Liver (tissue), 9 donors: ENCODE data around the gene SYCP2L. TPM values are rescaled to one million over a fixed set of nuclear protein-coding genes. Genes with fewer than 3 reads are reported as not detected.

Source experiments
- DNase-seq: peaks from one replicate; pipeline ENCODE4 v3.0.0-alpha.2; 2017; ENCODE audit warnings: low spot score
- H3K27ac ChIP-seq, 2 donors: one replicate each; pipeline ENCODE4 v1.7.0; 2013; ENCODE audit warnings: inconsistent platforms in 2 of 2, low read length in 2 of 2, control low read depth in 1 of 2, low read depth in 1 of 2, mild to moderate bottlenecking in 1 of 2
- H3K27me3 ChIP-seq, 4 donors: one replicate each; pipeline versions ENCODE4 v1.6.1 to v1.7.0; 2013; ENCODE audit warnings: low read length in 3 of 4, inconsistent platforms in 1 of 4, mild to moderate bottlenecking in 1 of 4, moderate library complexity in 1 of 4; ENCODE audit not compliant: control insufficient read depth in 4 of 4, insufficient read depth in 4 of 4
- H3K36me3 ChIP-seq, 4 donors: one replicate each; pipeline versions ENCODE4 v1.6.1 to v1.7.0; 2013; ENCODE audit warnings: low read length in 3 of 4, mild to moderate bottlenecking in 3 of 4, low read depth in 1 of 4, moderate library complexity in 1 of 4; ENCODE audit not compliant: control insufficient read depth in 4 of 4, insufficient read depth in 3 of 4
- H3K4me1 ChIP-seq, 4 donors: one replicate each; pipeline versions ENCODE4 v1.6.1 to v1.7.0; 2013; ENCODE audit warnings: low read length in 3 of 4, mild to moderate bottlenecking in 3 of 4, moderate library complexity in 1 of 4; ENCODE audit not compliant: control insufficient read depth in 4 of 4, insufficient read depth in 4 of 4
- H3K4me3 ChIP-seq, 3 donors: one replicate each; pipeline versions ENCODE4 v1.6.1 to v1.7.0; 2013; ENCODE audit warnings: low read length in 3 of 3, control low read depth in 1 of 3, low read depth in 1 of 3, mild to moderate bottlenecking in 1 of 3
- H3K9ac ChIP-seq, 2 donors: one replicate each; pipeline ENCODE4 v1.7.0; 2013; ENCODE audit warnings: low read length in 2 of 2, mild to moderate bottlenecking in 2 of 2, moderate library complexity in 2 of 2, control low read depth in 1 of 2, low read depth in 1 of 2
- H3K9me3 ChIP-seq, 4 donors: one replicate each; pipeline versions ENCODE4 v1.6.1 to v1.7.0; 2013; ENCODE audit warnings: low read length in 3 of 4; ENCODE audit not compliant: control insufficient read depth in 4 of 4
- ATF3 ChIP-seq: IDR thresholded peaks from 2 replicates; pipeline ENCODE4 v1.6.1; 2016; ENCODE audit warnings: antibody characterized with exemption
- CTCF ChIP-seq: fragments of 150-350 bp; IDR thresholded peaks from 2 replicates; pipeline ENCODE4 v1.5.1; 2017; ENCODE audit warnings: improper control_type of control experiment, low read depth, low read length; ENCODE audit not compliant: missing input control
- EGR1 ChIP-seq, 2 donors: IDR thresholded peaks; 2 replicates each; pipeline ENCODE4 v1.6.1; 2016 to 2018; ENCODE audit warnings: antibody characterized with exemption in 2 of 2, low read depth in 2 of 2
- FOXA1 ChIP-seq: IDR thresholded peaks from 2 replicates; pipeline ENCODE4 v1.6.1; 2016; ENCODE audit warnings: antibody characterized with exemption
- FOXA2 ChIP-seq: IDR thresholded peaks from 2 replicates; pipeline ENCODE4 v1.6.1; 2016; ENCODE audit warnings: antibody characterized with exemption
- GABPA ChIP-seq, 2 donors: IDR thresholded peaks in 1 of 2; conservative IDR thresholded peaks in 1 of 2; 2 replicates each; pipeline ENCODE4 v1.6.1; 2016; ENCODE audit warnings: antibody characterized with exemption in 2 of 2, mild to moderate bottlenecking in 1 of 2, moderate library complexity in 1 of 2
- HNF4A ChIP-seq, 2 donors: conservative IDR thresholded peaks; 2 replicates each; pipeline ENCODE4 v1.6.1; 2016; ENCODE audit warnings: antibody characterized with exemption in 2 of 2, mild to moderate bottlenecking in 2 of 2
- HNF4G ChIP-seq: IDR thresholded peaks from 2 replicates; pipeline ENCODE4 v1.6.1; 2016; ENCODE audit warnings: antibody characterized with exemption
- JUND ChIP-seq, 2 donors: IDR thresholded peaks; 2 replicates each; pipeline ENCODE4 v1.6.1; 2016; ENCODE audit warnings: antibody characterized with exemption in 2 of 2
- MAX ChIP-seq: IDR thresholded peaks from 2 replicates; pipeline ENCODE4 v1.6.1; 2016; ENCODE audit warnings: antibody characterized with exemption
- NR2F2 ChIP-seq: IDR thresholded peaks from 2 replicates; pipeline ENCODE4 v1.6.1; 2016; ENCODE audit warnings: antibody characterized with exemption
- RAD21 ChIP-seq, 2 donors: IDR thresholded peaks; 2 replicates each; pipeline ENCODE4 v1.6.1; 2016; ENCODE audit warnings: antibody characterized with exemption in 2 of 2, mild to moderate bottlenecking in 2 of 2
- REST ChIP-seq: IDR thresholded peaks from 2 replicates; pipeline ENCODE4 v1.6.1; 2016; ENCODE audit warnings: antibody characterized with exemption, mild to moderate bottlenecking
- RXRA ChIP-seq, 2 donors: IDR thresholded peaks; 2 replicates each; pipeline ENCODE4 v1.6.1; 2017 to 2018; ENCODE audit warnings: antibody characterized with exemption in 2 of 2, mild to moderate bottlenecking in 1 of 2
- SP1 ChIP-seq: IDR thresholded peaks from 2 replicates; pipeline ENCODE4 v1.6.1; 2018; ENCODE audit warnings: antibody characterized with exemption, mild to moderate bottlenecking
- TAF1 ChIP-seq: conservative IDR thresholded peaks from 2 replicates; pipeline ENCODE4 v1.6.1; 2016; ENCODE audit warnings: antibody characterized with exemption, mild to moderate bottlenecking
- YY1 ChIP-seq: IDR thresholded peaks from 2 replicates; pipeline ENCODE4 v1.6.1; 2016; ENCODE audit warnings: antibody characterized with exemption, mild to moderate bottlenecking
- ZBTB33 ChIP-seq: IDR thresholded peaks from 2 replicates; pipeline ENCODE4 v1.6.1; 2016; ENCODE audit warnings: antibody characterized with exemption
- WGBS: extraction: QIAGEN DNeasy Blood & Tissue Kit; methylation state at CpG from one replicate; pipeline ENCODE4 v1.1.7; 2013; 5-methylcytosine and 5-hydroxymethylcytosine counted together
- polyA plus RNA-seq, 2 donors: library from polyadenylated mRNA; stranded (reverse) in 1 of 2; unstranded in 1 of 2; fragments of 200-250 nt in 1 of 2; fragments of >200 nt in 1 of 2; fragmentation: Nextera tagmentation in 1 of 2; extraction: Ambion mirVana in 1 of 2; gene quantifications; one replicate each; pipeline versions ENCODE4 v1.2.1 to v1.2.3, GENCODE V29; 2013 to 2015
- total RNA-seq, 2 donors: library from RNA; depleted of rRNA; stranded (reverse); fragments of >200 nt; gene quantifications; one replicate each; pipeline ENCODE4 v1.2.3, GENCODE V29; 2014
- donor health status: healthy.
- donor health status: healthy.
- donor health status: healthy.
- donor health status: healthy.
- donor health status: healthy.

SYCP2L gene
- total and polyA plus RNA-seq, 4 donors, result 0.28 to 0.33 TPM; not detected in 2

GRCh38 chr6:10964684-10965083, 77.8 kb downstream of the SYCP2L start:
- H3K9ac ChIP-seq, result no peak overlapping the region
- no peak overlapping the region for H3K4me3 ChIP-seq
- H3K27ac ChIP-seq, result no peak overlapping the region
- 86% methylated on average over 1 of the region's 1 CpG for WGBS
- TF ChIP-seq HNF4G, result no peak
- TF ChIP-seq REST, result no peak
- no peak for TF ChIP-seq TAF1
- no peak for TF ChIP-seq RAD21 (IDR thresholded peaks at IDR 0.05)
- no peak for TF ChIP-seq CTCF
- TF ChIP-seq GABPA (IDR thresholded peaks at IDR 0.05 in 1 of 2, conservative IDR thresholded peaks at IDR 0.05 in 1 of 2), result no peak
- no peak for TF ChIP-seq JUND (IDR thresholded peaks at IDR 0.05)
- no peak for TF ChIP-seq YY1
- TF ChIP-seq RXRA (IDR thresholded peaks at IDR 0.05), result no peak
- TF ChIP-seq HNF4A (conservative IDR thresholded peaks at IDR 0.05), result no peak
- TF ChIP-seq SP1, result no peak
- no peak for TF ChIP-seq ATF3
- no peak for TF ChIP-seq ZBTB33
- no peak for TF ChIP-seq FOXA2
- no peak for TF ChIP-seq NR2F2
- TF ChIP-seq FOXA1, result no peak
- H3K9me3 ChIP-seq, result no peaks in the 10 kb centered on the region
- no peak for DNase-seq
- H3K4me1 ChIP-seq, result no peaks in the 10 kb centered on the region
- H3K36me3 ChIP-seq, result no peaks in the 10 kb centered on the region
- no peaks in the 10 kb centered on the region for H3K27me3 ChIP-seq

GRCh38 chr6:10968776-10969175, 81.9 kb downstream of the SYCP2L start:
- no peak for TF ChIP-seq REST
- no peak for TF ChIP-seq CTCF
- no peak for TF ChIP-seq HNF4A (conservative IDR thresholded peaks at IDR 0.05)
- no peak for TF ChIP-seq EGR1 (IDR thresholded peaks at IDR 0.05; ENCODE audit: low read depth in 2 of 2)
- no peak for TF ChIP-seq NR2F2
- TF ChIP-seq SP1, result no peak
- no peak for TF ChIP-seq MAX
- TF ChIP-seq TAF1, result no peak
- no peak for TF ChIP-seq GABPA (IDR thresholded peaks at IDR 0.05 in 1 of 2, conservative IDR thresholded peaks at IDR 0.05 in 1 of 2)
- TF ChIP-seq RAD21 (IDR thresholded peaks at IDR 0.05), result no peak
- TF ChIP-seq FOXA1, result no peak
- WGBS, result 84% methylated on average over 2 of the region's 2 CpGs
- Histone ChIP-seq H3K36me3 (no peaks in the 10 kb centered on the region), H3K27me3 (no peaks in the 10 kb centered on the region), H3K4me3 (no peak overlapping the region), H3K9ac (no peak overlapping the region), H3K4me1 (no peaks in the 10 kb centered on the region), H3K27ac (no peak overlapping the region), H3K9me3 (no peaks in the 10 kb centered on the region)
- no peak for DNase-seq
